ENCODE measurements around the gene CHSY3.
A peak's percentile ranks its signal among the peaks of the same experiment; 100 is the strongest.

CHSY3 gene

GRCh38 chr5:130021876-130022275 is 117.6 kb downstream of the CHSY3 start:
- no peaks in the 10 kb centered on the region for H3K27me3 ChIP-seq (ENCODE audit: insufficient read depth, low read length)
- no peak overlapping the region for H2AFZ ChIP-seq (ENCODE audit: low read length, unreplicated experiment)
- no peak overlapping the region for H3K27ac ChIP-seq (ENCODE audit: low read depth, low read length)
- H3K4me3 ChIP-seq (ENCODE audit: low read depth, low read length), result no peak overlapping the region
- H3K4me1 ChIP-seq (ENCODE audit: control insufficient read depth, insufficient read depth, low read length, unreplicated experiment), result peaks cover 4% of the 10 kb centered on the region
- no peaks in the 10 kb centered on the region for H3K36me3 ChIP-seq (ENCODE audit: insufficient read depth, low read length)
- H3K79me2 ChIP-seq (ENCODE audit: control insufficient read depth, insufficient read depth, low read length, unreplicated experiment), result no peaks in the 10 kb centered on the region

GRCh38 chr5:130023604-130024003 is 119.3 kb downstream of the CHSY3 start:
- Histone ChIP-seq H3K27me3 (ENCODE audit: insufficient read depth, low read length) (no peaks in the 10 kb centered on the region), H3K27ac (ENCODE audit: low read depth, low read length) (no peak overlapping the region), H3K4me3 (ENCODE audit: low read depth, low read length) (no peak overlapping the region), H3K4me1 (ENCODE audit: control insufficient read depth, insufficient read depth, low read length, unreplicated experiment) (peaks cover 4% of the 10 kb centered on the region), H3K36me3 (ENCODE audit: insufficient read depth, low read length) (no peaks in the 10 kb centered on the region), H2AFZ (ENCODE audit: low read length, unreplicated experiment) (no peak overlapping the region), H3K79me2 (ENCODE audit: control insufficient read depth, insufficient read depth, low read length, unreplicated experiment) (no peaks in the 10 kb centered on the region)

- Histone ChIP-seq H3K79me2 (ENCODE audit: control insufficient read depth, insufficient read depth, low read length, unreplicated experiment) (no peaks in the 10 kb centered on the region), H3K27ac (ENCODE audit: low read depth, low read length) (no peak overlapping the region), H3K4me1 (ENCODE audit: control insufficient read depth, insufficient read depth, low read length, unreplicated experiment) (peaks cover 4% of the 10 kb centered on the region), H3K4me3 (ENCODE audit: low read depth, low read length) (no peak overlapping the region), H2AFZ (ENCODE audit: low read length, unreplicated experiment) (no peak overlapping the region), H3K27me3 (ENCODE audit: insufficient read depth, low read length) (no peaks in the 10 kb centered on the region), H3K36me3 (ENCODE audit: insufficient read depth, low read length) (no peaks in the 10 kb centered on the region)
These were observed 119.7 kb downstream of the CHSY3 start for GRCh38 chr5:130024006-130024405.

- Histone ChIP-seq H3K4me3 (ENCODE audit: low read depth, low read length) (no peak overlapping the region), H3K27me3 (ENCODE audit: insufficient read depth, low read length) (no peaks in the 10 kb centered on the region), H3K27ac (ENCODE audit: low read depth, low read length) (no peak overlapping the region), H3K79me2 (ENCODE audit: control insufficient read depth, insufficient read depth, low read length, unreplicated experiment) (no peaks in the 10 kb centered on the region), H3K4me1 (ENCODE audit: control insufficient read depth, insufficient read depth, low read length, unreplicated experiment) (peaks cover 4% of the 10 kb centered on the region), H2AFZ (ENCODE audit: low read length, unreplicated experiment) (no peak overlapping the region), H3K36me3 (ENCODE audit: insufficient read depth, low read length) (no peaks in the 10 kb centered on the region)
These were observed 121.2 kb downstream of the CHSY3 start for GRCh38 chr5:130025511-130025910.

- Histone ChIP-seq H2AFZ (ENCODE audit: low read length, unreplicated experiment) (no peak overlapping the region), H3K79me2 (ENCODE audit: control insufficient read depth, insufficient read depth, low read length, unreplicated experiment) (no peaks in the 10 kb centered on the region), H3K27me3 (ENCODE audit: insufficient read depth, low read length) (no peaks in the 10 kb centered on the region), H3K36me3 (ENCODE audit: insufficient read depth, low read length) (no peaks in the 10 kb centered on the region), H3K4me3 (ENCODE audit: low read depth, low read length) (no peak overlapping the region), H3K27ac (ENCODE audit: low read depth, low read length) (no peak overlapping the region), H3K4me1 (ENCODE audit: control insufficient read depth, insufficient read depth, low read length, unreplicated experiment) (peaks cover 5% of the 10 kb centered on the region)
These were observed 128.5 kb downstream of the CHSY3 start for GRCh38 chr5:130032807-130033206.

- Histone ChIP-seq H3K27me3 (ENCODE audit: insufficient read depth, low read length) (no peaks in the 10 kb centered on the region), H3K36me3 (ENCODE audit: insufficient read depth, low read length) (no peaks in the 10 kb centered on the region), H2AFZ (ENCODE audit: low read length, unreplicated experiment) (peak overlapping the region; percentile 46), H3K4me3 (ENCODE audit: low read depth, low read length) (no peak overlapping the region), H3K4me1 (ENCODE audit: control insufficient read depth, insufficient read depth, low read length, unreplicated experiment) (peaks cover 5% of the 10 kb centered on the region), H3K79me2 (ENCODE audit: control insufficient read depth, insufficient read depth, low read length, unreplicated experiment) (no peaks in the 10 kb centered on the region), H3K27ac (ENCODE audit: low read depth, low read length) (no peak overlapping the region)
These were observed 130.4 kb downstream of the CHSY3 start for GRCh38 chr5:130034566-130035210.

- Histone ChIP-seq H3K79me2 (ENCODE audit: control insufficient read depth, insufficient read depth, low read length, unreplicated experiment) (no peaks in the 10 kb centered on the region), H3K4me3 (ENCODE audit: low read depth, low read length) (no peak overlapping the region), H3K4me1 (ENCODE audit: control insufficient read depth, insufficient read depth, low read length, unreplicated experiment) (peaks cover 5% of the 10 kb centered on the region), H3K27ac (ENCODE audit: low read depth, low read length) (no peak overlapping the region), H3K27me3 (ENCODE audit: insufficient read depth, low read length) (no peaks in the 10 kb centered on the region), H3K36me3 (ENCODE audit: insufficient read depth, low read length) (no peaks in the 10 kb centered on the region), H2AFZ (ENCODE audit: low read length, unreplicated experiment) (no peak overlapping the region)
These were observed 131.1 kb downstream of the CHSY3 start for GRCh38 chr5:130035388-130035787.

- no peaks in the 10 kb centered on the region for H3K79me2 ChIP-seq (ENCODE audit: control insufficient read depth, insufficient read depth, low read length, unreplicated experiment)
- H3K27ac ChIP-seq (ENCODE audit: low read depth, low read length), result no peak overlapping the region
- H3K27me3 ChIP-seq (ENCODE audit: insufficient read depth, low read length), result no peaks in the 10 kb centered on the region
- no peaks in the 10 kb centered on the region for H3K36me3 ChIP-seq (ENCODE audit: insufficient read depth, low read length)
- peaks cover 5% of the 10 kb centered on the region for H3K4me1 ChIP-seq (ENCODE audit: control insufficient read depth, insufficient read depth, low read length, unreplicated experiment)
- no peak overlapping the region for H3K4me3 ChIP-seq (ENCODE audit: low read depth, low read length)
- H2AFZ ChIP-seq (ENCODE audit: low read length, unreplicated experiment), result no peak overlapping the region
These were observed 133.6 kb downstream of the CHSY3 start for GRCh38 chr5:130037905-130038304.

- Histone ChIP-seq H3K27ac (ENCODE audit: low read depth, low read length) (no peak overlapping the region), H3K4me1 (ENCODE audit: control insufficient read depth, insufficient read depth, low read length, unreplicated experiment) (no peaks in the 10 kb centered on the region), H3K4me3 (ENCODE audit: low read depth, low read length) (no peak overlapping the region), H3K79me2 (ENCODE audit: control insufficient read depth, insufficient read depth, low read length, unreplicated experiment) (no peaks in the 10 kb centered on the region), H3K27me3 (ENCODE audit: insufficient read depth, low read length) (no peaks in the 10 kb centered on the region), H2AFZ (ENCODE audit: low read length, unreplicated experiment) (no peak overlapping the region), H3K36me3 (ENCODE audit: insufficient read depth, low read length) (no peaks in the 10 kb centered on the region)
These were observed 139.6 kb downstream of the CHSY3 start for GRCh38 chr5:130043834-130044233.

- no peak overlapping the region for H3K4me3 ChIP-seq (ENCODE audit: low read depth, low read length)
- no peak overlapping the region for H3K27ac ChIP-seq (ENCODE audit: low read depth, low read length)
- no peaks in the 10 kb centered on the region for H3K4me1 ChIP-seq (ENCODE audit: control insufficient read depth, insufficient read depth, low read length, unreplicated experiment)
- H3K36me3 ChIP-seq (ENCODE audit: insufficient read depth, low read length), result no peaks in the 10 kb centered on the region
- H2AFZ ChIP-seq (ENCODE audit: low read length, unreplicated experiment), result no peak overlapping the region
- H3K79me2 ChIP-seq (ENCODE audit: control insufficient read depth, insufficient read depth, low read length, unreplicated experiment), result no peaks in the 10 kb centered on the region
- H3K27me3 ChIP-seq (ENCODE audit: insufficient read depth, low read length), result no peaks in the 10 kb centered on the region
These were observed 141.1 kb downstream of the CHSY3 start for GRCh38 chr5:130045334-130045733.

GRCh38 chr5:130050585-130050984 is 146.3 kb downstream of the CHSY3 start:
- H3K79me2 ChIP-seq (ENCODE audit: control insufficient read depth, insufficient read depth, low read length, unreplicated experiment), result no peaks in the 10 kb centered on the region
- no peak overlapping the region for H3K4me3 ChIP-seq (ENCODE audit: low read depth, low read length)
- no peaks in the 10 kb centered on the region for H3K36me3 ChIP-seq (ENCODE audit: insufficient read depth, low read length)
- no peak overlapping the region for H2AFZ ChIP-seq (ENCODE audit: low read length, unreplicated experiment)
- no peaks in the 10 kb centered on the region for H3K4me1 ChIP-seq (ENCODE audit: control insufficient read depth, insufficient read depth, low read length, unreplicated experiment)
- no peaks in the 10 kb centered on the region for H3K27me3 ChIP-seq (ENCODE audit: insufficient read depth, low read length)
- H3K27ac ChIP-seq (ENCODE audit: low read depth, low read length), result no peak overlapping the region
